Right ventricle myocardium superior (tissue), 1 donor: ENCODE measurements around the gene SLC5A12. TPM values are rescaled to one million over a fixed set of nuclear protein-coding genes. Genes with fewer than 3 reads are reported as not detected.

ENCODE experiments used
- ATAC-seq: fragments of 200-7000 bp; cut with Tn5 transposase; one replicate; pipeline ENCODE4 v1.9.1; 2020; ENCODE audit warnings: mild to moderate bottlenecking; ENCODE audit not compliant: poor library complexity
- DNase-seq: peaks from one replicate; pipeline ENCODE4 v3.0.0-alpha.2; 2020
- intact Hi-C: fragments of 100-400 bp; cut with DNase I; formaldehyde crosslinking; loops from one replicate; pipeline ENCODE4 v1.11.2; 2022
- total RNA-seq: library from RNA; stranded (reverse); fragmentation: NEBNext Ultra II Directional; extraction: Animal tissue kit (Norgen Biotek cat#: 25700); gene quantifications from one replicate; pipeline ENCODE4 v1.2.1, GENCODE V29; 2021
- donor health status: DM: no; HTN: yes; CAD: no; lungs with severe emphysema.

The SLC5A12 gene
- total RNA-seq, 1 donor from 2014 or later = not detected

DNA sequence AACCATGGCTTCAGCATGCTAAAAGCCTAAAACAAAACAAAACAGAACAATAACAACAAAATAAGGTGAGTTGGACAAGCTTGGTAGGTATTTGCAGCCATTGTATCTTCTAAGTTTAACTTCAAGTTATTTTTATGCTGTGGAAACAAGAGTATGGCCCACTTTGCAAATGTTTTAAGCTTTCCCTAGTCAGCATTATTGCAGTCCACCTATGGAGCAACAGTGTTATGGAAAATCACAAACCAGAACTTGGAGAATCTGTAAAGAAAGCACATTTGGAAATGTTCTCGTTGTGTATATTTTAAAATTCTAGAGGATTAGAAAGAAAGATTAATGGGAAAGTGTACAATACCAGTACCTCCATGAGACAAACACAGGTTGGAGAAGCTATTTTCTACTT is 7.4 kb upstream of the SLC5A12 start:
- ATAC-seq (no peak), DNase-seq (no peak)
- intact Hi-C loops = no loop called here

DNA sequence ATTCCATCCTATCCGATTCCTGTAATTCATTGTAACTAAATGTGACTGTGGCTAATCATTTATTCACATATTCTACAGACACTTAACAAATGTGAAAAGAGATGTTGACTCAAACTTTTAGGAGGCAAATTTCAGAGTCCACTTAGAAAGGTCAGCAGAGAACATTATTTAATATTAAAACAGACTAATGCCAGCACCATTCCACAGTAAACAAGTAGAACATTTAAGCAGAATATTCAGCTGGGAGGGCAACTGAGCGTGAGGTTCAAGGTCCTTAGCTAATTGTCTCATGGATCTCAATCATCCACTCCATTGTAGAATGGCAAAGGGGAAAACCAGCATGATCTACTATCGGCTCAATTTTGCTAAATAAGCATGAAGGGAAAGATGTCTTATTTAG is 5.1 kb upstream of the SLC5A12 start:
- ATAC-seq = no peak
- intact Hi-C loops = no loop called here
- no peak for DNase-seq

GRCh38 chr11:26719998-26720397 is 1.9 kb downstream of the SLC5A12 start:
- intact Hi-C loops = no loop called here

GRCh38 chr11:26719289-26719973 is 2.4 kb downstream of the SLC5A12 start:
- DNase-seq = no peak
- intact Hi-C loops = no loop called here
- ATAC-seq = no peak

More at GRCh38 chr11:26719998-26720397, 1.9 kb downstream of the SLC5A12 start:
- ATAC-seq = no peak
- no peak for DNase-seq

GRCh38 chr11:26717771-26718170 is 4.1 kb downstream of the SLC5A12 start:
- ATAC-seq (no peak), DNase-seq (no peak)
- intact Hi-C loops = no loop called here

DNA sequence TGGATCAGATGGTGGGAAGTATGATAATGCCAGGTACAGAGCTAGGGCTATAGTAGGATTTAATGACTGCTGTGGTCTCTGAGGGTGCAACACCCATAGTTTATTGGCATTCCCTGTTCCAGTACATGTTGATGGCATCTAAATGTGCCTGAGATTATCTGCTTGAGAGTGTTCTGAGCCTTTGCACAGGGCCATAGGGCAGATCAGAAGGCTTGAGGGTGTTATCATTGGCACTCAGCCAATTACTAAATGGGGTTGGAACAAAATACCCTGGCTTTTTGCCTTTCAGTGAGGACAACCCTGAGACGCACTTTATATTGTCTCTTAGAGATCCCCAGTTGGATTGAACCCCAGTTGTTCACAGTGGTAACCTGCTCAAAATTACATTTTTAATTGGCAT is 6.7 kb downstream of the SLC5A12 start:
- no peak for DNase-seq
- ATAC-seq = peak; percentile 43
- intact Hi-C loops = no loop called here

- intact Hi-C loops = no loop called here
Observed at GRCh38 chr11:26712497-26712896, 9.4 kb downstream of the SLC5A12 start.

DNA sequence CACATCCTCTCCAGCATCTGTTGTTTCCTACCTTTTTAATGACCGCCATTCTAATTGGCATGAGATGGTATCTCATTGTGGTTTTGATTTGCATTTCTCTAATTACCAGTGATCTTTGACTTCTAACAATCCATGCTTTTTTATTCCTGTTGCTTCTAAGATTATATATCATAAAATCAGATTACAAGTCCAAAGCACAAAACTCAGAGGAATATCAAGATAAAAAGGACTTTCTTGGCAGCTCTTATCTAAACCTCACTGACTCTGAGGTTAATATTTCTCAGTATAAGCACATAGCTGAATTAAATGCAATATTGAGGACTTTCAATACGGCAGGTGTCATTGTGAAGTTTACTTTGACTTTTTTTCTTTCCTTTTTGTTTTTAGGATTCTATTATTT is 11.4 kb downstream of the SLC5A12 start:
- intact Hi-C loops = no loop called here
- DNase-seq = no peak
- no peak for ATAC-seq

More at GRCh38 chr11:26712497-26712896, 9.4 kb downstream of the SLC5A12 start:
- no peak for DNase-seq
- no peak for ATAC-seq

DNA sequence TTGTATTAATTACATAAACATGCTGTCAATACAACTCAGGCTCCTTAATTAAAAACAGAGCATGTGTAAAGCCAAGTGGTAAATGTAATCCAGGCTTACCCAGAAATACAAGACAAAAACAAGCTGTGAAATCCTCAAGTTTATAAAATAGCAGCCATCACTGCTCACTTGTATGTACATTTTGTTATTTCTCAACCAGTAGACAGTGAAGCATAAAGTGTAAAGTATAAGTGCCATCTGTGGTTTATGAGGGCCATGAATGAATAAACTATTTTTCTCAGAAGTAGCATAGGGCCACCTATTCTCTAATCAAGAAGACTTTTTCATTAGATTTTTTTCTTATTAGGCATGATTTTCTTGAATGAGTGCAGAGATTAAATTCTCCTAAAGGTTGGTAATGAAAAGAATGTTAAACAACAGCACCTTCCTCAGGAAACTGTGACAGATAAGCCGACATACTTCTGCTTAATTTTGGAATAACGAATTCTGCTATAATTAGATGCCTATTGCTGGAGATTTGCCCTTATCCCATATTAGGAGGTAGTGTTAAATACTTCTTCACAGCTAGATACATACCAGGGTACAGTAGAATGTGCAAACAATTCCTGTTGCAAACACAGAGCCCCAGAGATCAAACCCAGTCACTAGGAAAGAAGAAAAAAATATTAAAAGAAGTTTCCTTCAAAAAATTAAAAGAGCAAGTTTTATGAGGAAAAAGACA is 13.0 kb downstream of the SLC5A12 start:
- ATAC-seq = no peak
- DNase-seq = no peak
- intact Hi-C loops = no loop called here

- intact Hi-C loops = no loop called here
- ATAC-seq (no peak), DNase-seq (no peak)
Observed at GRCh38 chr11:26706181-26706580, 15.7 kb downstream of the SLC5A12 start.

DNA sequence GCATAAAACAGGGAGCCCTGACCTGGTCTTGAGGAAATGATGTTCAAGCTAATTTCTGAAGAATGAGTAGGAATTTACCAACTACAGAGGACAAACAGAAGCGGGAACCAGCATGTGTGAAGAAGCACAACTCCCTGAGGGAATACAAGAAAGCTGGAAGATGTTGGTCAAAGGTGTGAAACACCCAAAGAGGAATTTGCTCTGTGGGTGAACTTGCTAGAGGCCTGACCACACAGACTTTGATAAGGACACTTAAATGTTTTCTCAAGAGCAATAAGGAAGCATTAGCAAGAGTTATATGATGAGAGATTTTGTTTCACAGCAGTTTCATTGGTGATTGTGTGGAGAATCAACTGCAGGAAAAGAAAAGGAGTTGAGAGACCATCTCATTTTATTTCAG is 17.6 kb downstream of the SLC5A12 start:
- DNase-seq = no peak
- intact Hi-C loops = no loop called here
- no peak for ATAC-seq

DNA sequence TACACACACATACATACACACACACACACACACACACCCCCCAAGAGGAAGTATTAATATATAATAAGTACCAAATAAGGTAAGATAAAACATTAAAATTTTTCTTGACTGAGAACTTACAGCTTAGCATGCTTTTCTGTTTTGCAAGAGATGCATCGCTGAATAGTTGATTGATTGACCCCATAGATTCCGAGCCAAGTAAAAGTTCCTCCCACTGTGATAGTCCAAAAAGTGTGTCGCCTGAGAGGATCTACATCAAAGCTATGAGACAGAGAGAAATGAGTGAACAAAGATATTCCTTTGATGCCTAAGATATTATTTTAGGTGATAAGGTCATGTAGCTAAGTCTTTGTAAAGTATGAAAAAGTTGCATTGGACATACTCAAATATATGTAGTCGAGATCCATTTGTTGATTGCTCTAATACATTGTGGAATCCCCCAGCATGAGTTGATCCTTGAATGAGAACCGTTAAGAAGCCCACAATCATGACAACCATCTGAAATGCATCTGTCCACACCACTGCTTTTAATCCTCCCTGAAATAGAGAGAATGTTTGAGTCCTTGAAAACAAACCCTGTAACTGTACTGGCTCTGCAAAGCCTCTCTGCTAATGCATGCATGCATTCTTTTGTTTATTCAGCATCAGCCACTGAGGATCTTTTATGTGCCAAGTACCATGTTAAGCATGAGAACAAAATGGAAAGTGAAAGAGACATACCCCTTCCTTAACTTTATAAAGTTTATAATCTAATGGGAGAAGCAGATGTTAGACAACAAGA is 18.3 kb downstream of the SLC5A12 start:
- DNase-seq (no peak), ATAC-seq (no peak)
- intact Hi-C loops = no loop called here

DNA sequence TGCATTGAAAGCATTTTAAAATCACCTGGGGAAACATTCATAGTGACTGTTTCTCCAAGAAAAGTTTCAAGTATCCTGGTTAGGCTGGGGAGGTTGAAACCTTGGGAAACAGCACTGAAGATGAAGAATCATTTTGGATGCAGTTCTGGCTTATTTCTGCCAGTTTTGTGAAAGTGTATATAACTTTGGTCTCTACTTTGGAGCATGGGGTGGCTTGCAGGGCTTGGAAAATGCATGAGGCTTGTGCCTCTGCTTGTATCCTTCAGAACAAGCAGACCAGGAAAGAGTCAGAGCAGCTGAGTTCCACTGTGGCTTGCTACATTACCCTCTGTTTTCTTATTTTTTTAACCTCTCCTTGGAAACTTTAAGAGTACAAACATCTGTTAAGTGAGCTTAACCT is 19.5 kb downstream of the SLC5A12 start:
- intact Hi-C loops = no loop called here
- no peak for DNase-seq
- no peak for ATAC-seq

DNA sequence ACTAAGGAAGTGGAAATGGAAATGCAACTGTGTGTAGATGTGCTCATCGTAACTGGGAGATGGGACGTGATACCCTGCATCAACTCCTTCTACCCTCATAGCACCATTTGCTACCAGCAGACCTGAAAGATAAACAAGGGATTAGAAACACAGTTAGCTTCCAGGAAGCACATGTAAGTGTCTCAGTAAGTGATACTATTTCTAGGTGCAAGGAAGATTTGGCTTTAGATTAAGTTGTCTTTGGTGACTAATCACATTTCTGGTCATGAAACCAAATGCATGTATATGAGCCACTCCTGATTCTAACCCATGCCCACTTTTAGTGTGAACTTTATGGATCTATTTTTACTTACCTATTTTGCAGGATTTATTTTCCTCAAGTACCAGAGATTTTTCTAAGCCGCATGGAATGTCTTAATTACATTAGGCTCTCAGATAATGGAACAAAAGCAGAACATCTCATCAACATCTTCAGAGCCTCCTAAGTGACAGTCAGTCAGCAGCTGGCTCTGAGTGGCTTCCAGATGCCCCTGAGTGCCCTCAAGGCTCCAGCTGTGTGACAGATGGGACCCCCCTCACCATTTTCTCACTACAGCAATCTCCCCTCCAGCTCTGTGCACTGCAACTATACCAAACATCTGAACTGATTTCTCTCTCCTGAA is 21.2 kb downstream of the SLC5A12 start:
- ATAC-seq = no peak
- no peak for DNase-seq

GRCh38 chr11:26698224-26698623 is 23.6 kb downstream of the SLC5A12 start:
- DNase-seq (no peak), ATAC-seq (no peak)
- intact Hi-C loops = no loop called here

More for the DNA sequence above, 21.2 kb downstream of the SLC5A12 start:
- intact Hi-C loops = no loop called here

GRCh38 chr11:26696330-26696729 is 25.5 kb downstream of the SLC5A12 start:
- ATAC-seq (no peak), DNase-seq (no peak)
- intact Hi-C loops = no loop called here

- no peak for ATAC-seq
- DNase-seq = no peak
- intact Hi-C loops = no loop called here
Observed at GRCh38 chr11:26688701-26689100, 33.2 kb downstream of the SLC5A12 start.

DNA sequence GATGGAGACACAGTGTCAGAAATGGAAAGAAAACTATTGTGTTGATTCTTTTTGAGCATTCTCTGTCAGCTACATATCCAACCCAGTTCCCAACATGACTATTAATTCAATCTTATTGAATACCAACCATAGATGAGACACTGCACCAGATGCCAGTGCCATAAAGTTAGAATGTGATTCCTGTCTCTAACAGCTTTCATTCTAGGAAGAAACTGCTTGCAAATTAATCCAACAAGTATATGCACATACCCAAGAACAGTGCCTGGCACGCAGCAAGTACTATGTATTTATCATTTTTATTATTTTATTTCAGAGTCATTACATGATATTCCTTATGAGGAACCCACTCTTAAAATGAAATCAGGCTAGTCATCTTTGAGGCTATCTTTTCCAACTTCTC is 34.5 kb downstream of the SLC5A12 start:
- ATAC-seq = no peak
- DNase-seq = no peak
- intact Hi-C loops = no loop called here

DNA sequence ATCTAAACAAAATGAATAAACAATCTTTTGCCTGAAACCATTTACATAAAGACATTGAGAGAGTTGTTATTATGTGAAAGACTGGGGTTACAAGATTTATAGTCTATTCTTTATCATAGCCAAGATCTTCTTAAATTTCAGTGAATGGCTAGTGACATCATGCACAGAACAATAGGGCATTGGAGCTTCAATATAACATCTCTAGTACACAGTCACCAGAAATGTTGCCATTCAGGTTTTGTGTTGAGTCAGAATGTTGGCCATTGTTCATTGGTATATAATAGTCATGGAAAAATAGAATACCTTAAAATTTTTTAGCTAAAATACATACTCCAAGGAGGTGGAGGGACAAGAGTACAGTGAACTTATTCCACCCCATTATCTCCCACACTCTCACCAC is 44.3 kb downstream of the SLC5A12 start:
- DNase-seq (no peak), ATAC-seq (no peak)
- intact Hi-C loops = no loop called here
